Natural killer cell (primary cell): ENCODE measurements around the gene DPYD. TPM values are rescaled to one million over a fixed set of nuclear protein-coding genes. Genes with fewer than 3 reads are reported as not detected.

Experiments
- ATAC-seq, 3 donors: fragments of 150-1000 bp in 2 of 3; fragments of 200-7000 bp in 1 of 3; cut with Tn5 transposase; 1 replicate in 1 of 3; 2 replicates in 2 of 3; pipeline ENCODE4 v1.10.0; 2021; ENCODE audit warnings: mild to moderate bottlenecking in 2 of 3, moderate library complexity in 2 of 3
- DNase-seq, 2 donors: peaks; one replicate each; pipeline versions ENCODE4 v3.0.0 to v3.0.0-alpha.2; 2013 to 2021; ENCODE audit warnings: mixed read lengths in 1 of 2
- H3K27ac ChIP-seq: one replicate; pipeline ENCODE4 v1.5.1; 2013; ENCODE audit warnings: mild to moderate bottlenecking, low read length
- H3K27me3 ChIP-seq: one replicate; pipeline ENCODE4 v1.6.1; 2013; ENCODE audit warnings: low read length; ENCODE audit not compliant: control insufficient read depth, insufficient read depth
- H3K36me3 ChIP-seq: one replicate; pipeline ENCODE4 v1.6.1; 2013; ENCODE audit warnings: low read length; ENCODE audit not compliant: control insufficient read depth, insufficient read depth
- H3K4me1 ChIP-seq: one replicate; pipeline ENCODE4 v1.6.1; 2013; ENCODE audit warnings: low read length; ENCODE audit not compliant: control insufficient read depth, insufficient read depth
- H3K4me3 ChIP-seq: one replicate; pipeline ENCODE4 v1.5.1; 2013; ENCODE audit warnings: low read length
- H3K9me3 ChIP-seq: one replicate; pipeline ENCODE4 v1.6.1; 2013; ENCODE audit warnings: low read length; ENCODE audit not compliant: control insufficient read depth, insufficient read depth
- H3K27ac Mint-ChIP-seq, 2 donors: one replicate each; pipeline ENCODE4 v1.8.0; 2022; ENCODE audit warnings: mild to moderate bottlenecking in 2 of 2, mixed read lengths in 2 of 2, moderate library complexity in 1 of 2
- H3K27me3 Mint-ChIP-seq, 2 donors: one replicate each; pipeline ENCODE4 v1.8.0; 2022; ENCODE audit warnings: low read depth in 2 of 2, mixed read lengths in 2 of 2
- H3K36me3 Mint-ChIP-seq: one replicate; pipeline ENCODE4 v1.8.0; 2022; ENCODE audit warnings: mixed read lengths
- H3K4me1 Mint-ChIP-seq, 2 donors: one replicate each; pipeline ENCODE4 v1.8.0; 2022; ENCODE audit warnings: mixed read lengths in 2 of 2
- H3K4me3 Mint-ChIP-seq: one replicate; pipeline ENCODE4 v1.8.0; 2022; ENCODE audit warnings: mild to moderate bottlenecking, moderate library complexity, mixed read lengths
- H3K9me3 Mint-ChIP-seq, 2 donors: one replicate each; pipeline ENCODE4 v1.8.0; 2022; ENCODE audit warnings: mixed read lengths in 2 of 2
- WGBS: methylation state at CpG from one replicate; pipeline ENCODE4 v1.1.7; 2013; ENCODE audit warnings: missing lambda C conversion rate; ENCODE audit not compliant: insufficient coverage; 5-methylcytosine and 5-hydroxymethylcytosine counted together
- intact Hi-C: fragments of 100-400 bp; cut with micrococcal nuclease; formaldehyde crosslinking; loops from one replicate; pipeline ENCODE4 v1.14.2; 2022
- total RNA-seq, 4 donors: library from RNA; stranded (reverse); fragments of 120-200 nt in 1 of 4; gene quantifications; one replicate each; pipeline versions ENCODE4 v1.2.3 to v1.2.4, GENCODE V29; 2013 to 2022
- TF ChIP-seq, protein P1 (sequence below): fragments of 200-600 bp; IDR thresholded peaks from one replicate; pipeline ENCODE4 v1.8.0; 2022; ENCODE audit warnings: antibody characterized with exemption

Gene DPYD
- total RNA-seq, 3 donors from 2014 or later (not counting 1 experiment from before 2014, with no cell fraction given): 56.6 to 66.7 (median 56.9) TPM

DNA sequence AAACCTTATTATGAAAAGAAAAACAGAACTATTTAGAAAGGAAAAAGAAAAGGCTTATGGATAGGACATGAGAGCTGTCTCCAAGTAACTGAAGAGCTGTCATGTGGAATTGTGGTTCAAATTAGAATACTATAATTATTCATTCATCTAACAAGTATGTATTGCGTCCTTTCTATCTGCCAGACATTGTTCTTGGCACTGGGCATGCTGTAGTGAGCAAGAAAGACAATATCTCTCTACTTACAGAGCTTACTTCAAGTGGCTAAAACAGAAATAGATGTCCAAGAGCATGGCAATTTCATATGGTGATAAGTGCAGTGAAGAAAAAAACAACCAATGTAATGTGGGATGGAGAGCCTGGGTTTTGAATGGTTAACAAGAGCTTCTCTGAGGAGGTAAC, 413.0 kb downstream of the DPYD start:
- Histone ChIP-seq H3K4me3 (no peak overlapping the region), H3K27me3 (no peaks in the 10 kb centered on the region), H3K27ac (no peak overlapping the region), H3K9me3 (no peaks in the 10 kb centered on the region), H3K4me1 (no peaks in the 10 kb centered on the region), H3K36me3 (no peaks in the 10 kb centered on the region)
- no peak overlapping the region for H3K4me3 Mint-ChIP-seq
- TF ChIP-seq, protein P1, sequence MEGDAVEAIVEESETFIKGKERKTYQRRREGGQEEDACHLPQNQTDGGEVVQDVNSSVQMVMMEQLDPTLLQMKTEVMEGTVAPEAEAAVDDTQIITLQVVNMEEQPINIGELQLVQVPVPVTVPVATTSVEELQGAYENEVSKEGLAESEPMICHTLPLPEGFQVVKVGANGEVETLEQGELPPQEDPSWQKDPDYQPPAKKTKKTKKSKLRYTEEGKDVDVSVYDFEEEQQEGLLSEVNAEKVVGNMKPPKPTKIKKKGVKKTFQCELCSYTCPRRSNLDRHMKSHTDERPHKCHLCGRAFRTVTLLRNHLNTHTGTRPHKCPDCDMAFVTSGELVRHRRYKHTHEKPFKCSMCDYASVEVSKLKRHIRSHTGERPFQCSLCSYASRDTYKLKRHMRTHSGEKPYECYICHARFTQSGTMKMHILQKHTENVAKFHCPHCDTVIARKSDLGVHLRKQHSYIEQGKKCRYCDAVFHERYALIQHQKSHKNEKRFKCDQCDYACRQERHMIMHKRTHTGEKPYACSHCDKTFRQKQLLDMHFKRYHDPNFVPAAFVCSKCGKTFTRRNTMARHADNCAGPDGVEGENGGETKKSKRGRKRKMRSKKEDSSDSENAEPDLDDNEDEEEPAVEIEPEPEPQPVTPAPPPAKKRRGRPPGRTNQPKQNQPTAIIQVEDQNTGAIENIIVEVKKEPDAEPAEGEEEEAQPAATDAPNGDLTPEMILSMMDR: no peak
- H3K27me3 Mint-ChIP-seq: no peaks in the 10 kb centered on the region
- no peak for DNase-seq
- no peak for ATAC-seq
- H3K36me3 Mint-ChIP-seq: peaks cover 7% of the 10 kb centered on the region
- intact Hi-C loops: no loop called here
- no peaks in the 10 kb centered on the region for H3K9me3 Mint-ChIP-seq
- no peak overlapping the region for H3K27ac Mint-ChIP-seq
- WGBS: 89% methylated on average over 1 of the region's 1 CpG
- H3K4me1 Mint-ChIP-seq: peaks cover 7 to 12% of the 10 kb centered on the region in 2 donors

DNA sequence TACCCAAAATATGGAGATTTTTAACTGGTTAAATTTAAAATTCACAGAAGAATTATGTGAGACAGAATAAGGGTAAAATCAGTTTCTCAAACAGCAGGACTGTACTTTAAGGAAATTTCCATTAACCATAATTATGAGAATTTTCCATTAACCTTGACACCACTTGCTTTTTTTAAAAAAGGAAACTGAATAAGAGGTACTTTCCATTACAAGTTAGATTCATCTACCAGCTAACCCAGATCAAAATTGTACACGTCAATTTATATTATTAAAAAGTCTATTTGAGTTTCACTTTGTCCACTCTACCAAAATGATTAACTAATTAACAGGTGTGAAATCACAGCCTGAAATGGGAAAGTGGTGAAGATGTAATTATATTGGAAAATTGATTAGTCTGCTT, 414.5 kb downstream of the DPYD start:
- WGBS: no CpG with 5 or more reads among the region's 1 CpG
- Mint-ChIP-seq H3K27me3 (no peaks in the 10 kb centered on the region), H3K27ac (no peak overlapping the region), H3K4me1 (peaks cover 7 to 12% of the 10 kb centered on the region in 2 donors), H3K36me3 (peaks cover 7% of the 10 kb centered on the region), H3K9me3 (no peaks in the 10 kb centered on the region), H3K4me3 (no peak overlapping the region)
- no peak overlapping the region for H3K4me3 ChIP-seq
- no peaks in the 10 kb centered on the region for H3K9me3 ChIP-seq
- no peak overlapping the region for H3K27ac ChIP-seq
- ATAC-seq: no peak
- no peak for DNase-seq
- no peaks in the 10 kb centered on the region for H3K4me1 ChIP-seq
- H3K36me3 ChIP-seq: no peaks in the 10 kb centered on the region
- TF ChIP-seq, protein P1: no peak
- no peaks in the 10 kb centered on the region for H3K27me3 ChIP-seq
- intact Hi-C loops: no loop called here

DNA sequence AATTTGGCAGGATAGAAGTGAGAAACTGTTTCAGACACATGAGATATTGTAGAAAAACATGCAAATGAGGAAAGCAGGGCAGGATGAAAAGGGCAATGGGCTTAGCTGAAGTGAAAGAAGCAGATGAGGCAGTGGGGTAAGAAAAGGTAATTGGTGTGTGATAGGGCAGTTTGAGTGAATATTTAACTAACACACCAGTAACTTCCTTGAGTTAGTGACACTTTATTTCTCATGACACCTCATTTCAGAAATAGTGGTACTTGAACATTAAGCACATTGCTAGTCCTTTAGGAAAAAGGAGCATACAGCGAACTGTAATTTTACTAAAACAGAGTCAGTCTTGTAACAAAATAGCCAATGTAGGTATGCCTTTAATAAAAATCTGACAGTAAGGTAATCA, 415.0 kb downstream of the DPYD start:
- peaks cover 7% of the 10 kb centered on the region for H3K36me3 Mint-ChIP-seq

DNA sequence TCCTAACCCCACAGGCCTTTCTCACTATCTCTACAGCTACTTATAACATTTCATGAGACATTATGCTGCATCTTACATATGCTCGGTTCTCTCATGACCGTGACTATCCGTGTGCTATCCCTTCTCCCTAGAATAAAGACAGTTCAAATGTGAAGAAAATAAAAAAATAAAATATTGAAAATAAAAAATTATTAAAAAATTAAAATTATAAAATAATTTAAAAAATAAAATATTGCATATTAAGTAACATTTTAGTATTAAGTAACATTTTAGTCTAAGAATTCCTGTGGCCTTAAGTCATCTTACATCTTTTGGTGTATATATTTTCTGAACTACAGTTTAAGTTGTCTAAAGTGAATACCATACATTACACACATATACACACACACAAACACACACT, 415.5 kb downstream of the DPYD start:
- Mint-ChIP-seq H3K9me3 (no peaks in the 10 kb centered on the region), H3K4me1 (peaks cover 7 to 12% of the 10 kb centered on the region in 2 donors), H3K27ac (peak overlapping the region in 1 of 2 donors; percentile 9), H3K4me3 (no peak overlapping the region), H3K36me3 (peaks cover 7% of the 10 kb centered on the region), H3K27me3 (no peaks in the 10 kb centered on the region)
- Histone ChIP-seq H3K4me3 (no peak overlapping the region), H3K9me3 (no peaks in the 10 kb centered on the region), H3K4me1 (no peaks in the 10 kb centered on the region), H3K36me3 (no peaks in the 10 kb centered on the region), H3K27ac (no peak overlapping the region), H3K27me3 (no peaks in the 10 kb centered on the region)
- DNase-seq: no peak
- TF ChIP-seq, protein P1: no peak
- intact Hi-C loops: no loop called here
- no peak for ATAC-seq
- WGBS: no CpG with 5 or more reads among the region's 3 CpGs

More for the DNA sequence above, 415.0 kb downstream of the DPYD start:
- Histone ChIP-seq H3K9me3 (no peaks in the 10 kb centered on the region), H3K4me1 (no peaks in the 10 kb centered on the region), H3K27me3 (no peaks in the 10 kb centered on the region), H3K36me3 (no peaks in the 10 kb centered on the region), H3K27ac (no peak overlapping the region), H3K4me3 (no peak overlapping the region)
- DNase-seq (no peak), ATAC-seq (no peak)
- TF ChIP-seq, protein P1: no peak
- Mint-ChIP-seq H3K27me3 (no peaks in the 10 kb centered on the region), H3K27ac (peak overlapping the region in 1 of 2 donors; percentile 9), H3K4me3 (no peak overlapping the region), H3K4me1 (peaks cover 7 to 12% of the 10 kb centered on the region in 2 donors), H3K9me3 (no peaks in the 10 kb centered on the region)
- WGBS: 89% methylated on average over 1 of the region's 1 CpG
- intact Hi-C loops: no loop called here
